Tibial artery (tissue), 4 donors: ENCODE data around the gene CTCF.

Experiments used
- DNase-seq, 2 donors: peaks; one replicate each; pipeline ENCODE4 v3.0.0-alpha.2; 2019
- H3K27ac ChIP-seq, 2 donors: fragments of 200-600 bp; sonication (generic) in 1 of 2; 1 replicate in 1 of 2; 2 replicates in 1 of 2; pipeline ENCODE4 v1.5.1; 2018 to 2019; ENCODE audit warnings: mild to moderate bottlenecking in 1 of 2
- H3K27me3 ChIP-seq, 2 donors: fragments of 200-600 bp; sonication (generic) in 1 of 2; one replicate each; pipeline versions ENCODE4 v1.5.1 to v1.6.0; 2016 to 2019
- H3K36me3 ChIP-seq, 3 donors: fragments of 200-600 bp; sonication (generic) in 2 of 3; one replicate each; pipeline ENCODE4 v1.5.1; 2016 to 2019; ENCODE audit warnings: mild to moderate bottlenecking in 2 of 3
- H3K4me1 ChIP-seq, 4 donors: fragments of 200-600 bp; sonication (generic) in 2 of 4; 1 replicate in 3 of 4; 2 replicates in 1 of 4; pipeline ENCODE4 v1.5.1; 2016 to 2019
- H3K4me3 ChIP-seq, 2 donors: fragments of 200-600 bp; sonication (generic) in 1 of 2; 1 replicate in 1 of 2; 2 replicates in 1 of 2; pipeline ENCODE4 v1.5.1; 2018 to 2019; ENCODE audit warnings: mild to moderate bottlenecking in 2 of 2
- H3K9me3 ChIP-seq, 3 donors: fragments of 200-600 bp; sonication (generic) in 1 of 3; one replicate each; pipeline ENCODE4 v1.5.1; 2016 to 2019
- intact Hi-C: fragments of 100-400 bp; cut with DNase I; formaldehyde crosslinking; loops from one replicate; pipeline ENCODE4 v1.15.0; 2023; ENCODE audit warnings: low total_unique reads
- TF ChIP-seq, protein P1 (sequence below), 2 experiments: fragments of 200-600 bp in 1 of 2; fragments of 450-650 bp in 1 of 2; IDR thresholded peaks; one replicate each; pipeline ENCODE4 v1.5.1; 2017 to 2019; ENCODE audit warnings: antibody characterized with exemption in 2 of 2, mild to moderate bottlenecking in 1 of 2, moderate library complexity in 1 of 2

CTCF gene

GRCh38 chr16:67594256-67594915 is 32.1 kb downstream of the CTCF start:
- no peaks in the 10 kb centered on the region for H3K36me3 ChIP-seq

GRCh38 chr16:67594956-67595355 is 32.6 kb downstream of the CTCF start:
- H3K4me3 ChIP-seq, result no peak overlapping the region
- TF ChIP-seq, protein P1, sequence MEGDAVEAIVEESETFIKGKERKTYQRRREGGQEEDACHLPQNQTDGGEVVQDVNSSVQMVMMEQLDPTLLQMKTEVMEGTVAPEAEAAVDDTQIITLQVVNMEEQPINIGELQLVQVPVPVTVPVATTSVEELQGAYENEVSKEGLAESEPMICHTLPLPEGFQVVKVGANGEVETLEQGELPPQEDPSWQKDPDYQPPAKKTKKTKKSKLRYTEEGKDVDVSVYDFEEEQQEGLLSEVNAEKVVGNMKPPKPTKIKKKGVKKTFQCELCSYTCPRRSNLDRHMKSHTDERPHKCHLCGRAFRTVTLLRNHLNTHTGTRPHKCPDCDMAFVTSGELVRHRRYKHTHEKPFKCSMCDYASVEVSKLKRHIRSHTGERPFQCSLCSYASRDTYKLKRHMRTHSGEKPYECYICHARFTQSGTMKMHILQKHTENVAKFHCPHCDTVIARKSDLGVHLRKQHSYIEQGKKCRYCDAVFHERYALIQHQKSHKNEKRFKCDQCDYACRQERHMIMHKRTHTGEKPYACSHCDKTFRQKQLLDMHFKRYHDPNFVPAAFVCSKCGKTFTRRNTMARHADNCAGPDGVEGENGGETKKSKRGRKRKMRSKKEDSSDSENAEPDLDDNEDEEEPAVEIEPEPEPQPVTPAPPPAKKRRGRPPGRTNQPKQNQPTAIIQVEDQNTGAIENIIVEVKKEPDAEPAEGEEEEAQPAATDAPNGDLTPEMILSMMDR (IDR thresholded peaks at IDR 0.05), result no peak
- no peaks in the 10 kb centered on the region for H3K9me3 ChIP-seq
- no peak for DNase-seq
- peaks cover 0 to 37% (median 9%) of the 10 kb centered on the region in 4 donors for H3K4me1 ChIP-seq
- H3K27ac ChIP-seq, result peak overlapping the region in 1 of 2 donors; percentile 8
- intact Hi-C loops, result no loop called here
- H3K27me3 ChIP-seq, result no peaks in the 10 kb centered on the region
- H3K36me3 ChIP-seq, result no peaks in the 10 kb centered on the region

More at GRCh38 chr16:67594256-67594915, 32.1 kb downstream of the CTCF start:
- Histone ChIP-seq H3K4me1 (peaks cover 0 to 37% (median 9%) of the 10 kb centered on the region in 4 donors), H3K9me3 (no peaks in the 10 kb centered on the region), H3K4me3 (no peak overlapping the region), H3K27me3 (no peaks in the 10 kb centered on the region), H3K27ac (peak overlapping the region in 1 of 2 donors; percentile 8)
- intact Hi-C loops, result no loop called here
- TF ChIP-seq, protein P1 (IDR thresholded peaks at IDR 0.05), result no peak
- no peak for DNase-seq

GRCh38 chr16:67598527-67598926 is 36.2 kb downstream of the CTCF start:
- H3K27me3 ChIP-seq, result no peaks in the 10 kb centered on the region
- DNase-seq, result no peak
- no peak overlapping the region for H3K27ac ChIP-seq
- H3K4me1 ChIP-seq, result peaks cover 0 to 48% (median 11%) of the 10 kb centered on the region in 4 donors
- intact Hi-C loops, result no loop called here
- no peaks in the 10 kb centered on the region for H3K9me3 ChIP-seq
- H3K4me3 ChIP-seq, result no peak overlapping the region
- H3K36me3 ChIP-seq, result no peaks in the 10 kb centered on the region
- TF ChIP-seq, protein P1 (IDR thresholded peaks at IDR 0.05), result no peak

DNA sequence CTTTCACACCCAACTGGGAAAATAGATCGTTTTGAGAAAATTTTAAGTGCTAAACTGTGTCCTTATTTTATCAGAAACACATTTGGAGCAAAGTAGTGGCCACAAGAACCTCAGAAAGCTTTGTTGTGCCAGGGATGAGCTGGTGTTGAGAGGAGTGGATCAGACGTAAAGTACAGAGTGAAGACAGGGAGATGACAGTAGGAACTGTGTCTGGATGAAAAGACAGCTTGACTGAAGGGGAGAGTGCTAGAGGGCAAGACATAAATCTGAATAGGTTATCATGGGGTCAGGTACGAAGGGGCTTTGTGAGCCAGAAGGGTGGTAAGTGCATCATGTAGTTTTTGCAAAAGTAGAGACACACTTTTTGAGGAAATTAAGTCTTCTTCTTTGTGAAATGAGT is 43.3 kb downstream of the CTCF start:
- Histone ChIP-seq H3K9me3 (no peaks in the 10 kb centered on the region), H3K27me3 (no peaks in the 10 kb centered on the region), H3K27ac (no peak overlapping the region), H3K4me3 (no peak overlapping the region), H3K4me1 (peaks cover 0 to 16% (median 3%) of the 10 kb centered on the region in 4 donors), H3K36me3 (peaks cover 0 to 3% (median 2%) of the 10 kb centered on the region in 3 donors)
- no peak for DNase-seq
- intact Hi-C loops, result no loop called here
- TF ChIP-seq, protein P1 (IDR thresholded peaks at IDR 0.05), result no peak

DNA sequence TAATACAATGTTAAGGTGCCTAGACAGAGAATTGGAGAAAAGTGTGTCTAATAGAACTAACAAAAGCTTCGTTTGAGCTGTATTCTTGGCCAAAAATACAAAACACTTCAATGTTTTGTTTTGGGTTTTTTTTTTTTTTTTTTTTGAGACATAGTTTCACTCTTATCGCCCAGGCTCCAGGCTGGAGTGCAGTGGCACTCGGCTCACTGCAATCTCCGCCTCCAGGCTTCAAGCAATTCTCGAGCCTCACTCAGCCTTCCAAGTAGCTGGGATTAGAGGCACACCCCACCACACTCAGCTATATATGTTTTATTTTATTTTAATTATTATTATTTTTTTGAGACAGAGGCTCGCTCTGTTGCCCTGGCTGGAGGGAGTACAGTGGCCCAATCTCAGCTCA is 44.3 kb downstream of the CTCF start:
- TF ChIP-seq, protein P1 (IDR thresholded peaks at IDR 0.05), result no peak
- Histone ChIP-seq H3K27ac (no peak overlapping the region), H3K9me3 (no peaks in the 10 kb centered on the region), H3K27me3 (no peaks in the 10 kb centered on the region), H3K4me1 (peaks cover 0 to 8% (median 3%) of the 10 kb centered on the region in 4 donors), H3K4me3 (no peak overlapping the region), H3K36me3 (peaks cover 10 to 13% (median 11%) of the 10 kb centered on the region in 3 donors)
- no peak for DNase-seq
- intact Hi-C loops, result no loop called here
